Central memory CD8-positive, alpha-beta T cell (primary cell): ENCODE measurements around the gene KDM3B.

ENCODE experiments used
- ATAC-seq: fragments of 150-1000 bp; cut with Tn5 transposase; replicated peaks from 2 replicates; pipeline ENCODE4 v1.10.0; 2022; ENCODE audit warnings: mild to moderate bottlenecking, moderate FRiP score, moderate number of reproducible peaks; ENCODE audit not compliant: poor library complexity, severe bottlenecking; ENCODE audit errors: extremely low read depth
- DNase-seq, 2 donors: peaks; one replicate each; pipeline ENCODE4 v3.0.0; 2021; ENCODE audit warnings: low spot score in 2 of 2
- H3K27ac Mint-ChIP-seq: one replicate; pipeline ENCODE4 v1.8.0; 2022; ENCODE audit warnings: low read depth, mild to moderate bottlenecking, moderate library complexity, mixed read lengths
- H3K27me3 Mint-ChIP-seq: one replicate; pipeline ENCODE4 v1.8.0; 2022; ENCODE audit warnings: mixed read lengths
- H3K36me3 Mint-ChIP-seq: one replicate; pipeline ENCODE4 v1.8.0; 2022; ENCODE audit warnings: mild to moderate bottlenecking, moderate library complexity, mixed read lengths; ENCODE audit not compliant: insufficient read depth
- H3K4me1 Mint-ChIP-seq: one replicate; pipeline ENCODE4 v1.8.0; 2022; ENCODE audit warnings: mixed read lengths
- H3K4me3 Mint-ChIP-seq: one replicate; pipeline ENCODE4 v1.8.0; 2022; ENCODE audit warnings: mild to moderate bottlenecking, moderate library complexity, mixed read lengths
- H3K9me3 Mint-ChIP-seq: one replicate; pipeline ENCODE4 v1.8.0; 2022; ENCODE audit warnings: mixed read lengths

KDM3B gene

DNA sequence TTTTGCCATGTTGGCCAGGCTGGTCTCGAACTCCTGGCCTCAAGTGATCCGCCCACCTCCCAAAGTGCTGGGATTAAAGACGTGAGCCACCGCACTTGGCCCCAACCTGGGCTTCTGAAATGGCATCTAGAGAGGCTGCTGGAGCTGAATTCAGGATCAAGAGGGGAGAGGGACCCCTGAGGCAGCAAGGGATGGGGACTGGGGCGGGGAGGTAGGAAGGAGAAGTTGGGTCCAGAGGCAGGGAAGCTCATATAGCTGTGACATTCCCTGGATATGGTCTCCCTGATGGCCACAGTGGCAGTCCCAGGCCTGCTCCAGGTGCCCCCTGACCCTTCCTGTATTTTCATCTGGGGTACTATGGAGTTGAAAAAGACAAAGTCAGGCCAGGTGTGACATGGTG, 98.5 kb downstream of the KDM3B start:
- H3K27ac Mint-ChIP-seq: no peak overlapping the region
- H3K27me3 Mint-ChIP-seq: no peaks in the 10 kb centered on the region
- H3K36me3 Mint-ChIP-seq: no peaks in the 10 kb centered on the region
- DNase-seq: no peak
- no peak overlapping the region for H3K4me3 Mint-ChIP-seq
- H3K9me3 Mint-ChIP-seq: no peaks in the 10 kb centered on the region
- peaks cover 6% of the 10 kb centered on the region for H3K4me1 Mint-ChIP-seq
- ATAC-seq: no peak

GRCh38 chr5:138452720-138453119, 100.2 kb downstream of the KDM3B start:
- Mint-ChIP-seq H3K4me1 (peaks cover 6% of the 10 kb centered on the region), H3K4me3 (no peak overlapping the region), H3K36me3 (no peaks in the 10 kb centered on the region), H3K27ac (no peak overlapping the region), H3K9me3 (no peaks in the 10 kb centered on the region), H3K27me3 (no peaks in the 10 kb centered on the region)
- DNase-seq (no peak), ATAC-seq (no peak)

- Mint-ChIP-seq H3K27me3 (no peaks in the 10 kb centered on the region), H3K36me3 (peaks cover 2% of the 10 kb centered on the region)
These were observed 101.1 kb downstream of the KDM3B start for GRCh38 chr5:138453590-138453989.

DNA sequence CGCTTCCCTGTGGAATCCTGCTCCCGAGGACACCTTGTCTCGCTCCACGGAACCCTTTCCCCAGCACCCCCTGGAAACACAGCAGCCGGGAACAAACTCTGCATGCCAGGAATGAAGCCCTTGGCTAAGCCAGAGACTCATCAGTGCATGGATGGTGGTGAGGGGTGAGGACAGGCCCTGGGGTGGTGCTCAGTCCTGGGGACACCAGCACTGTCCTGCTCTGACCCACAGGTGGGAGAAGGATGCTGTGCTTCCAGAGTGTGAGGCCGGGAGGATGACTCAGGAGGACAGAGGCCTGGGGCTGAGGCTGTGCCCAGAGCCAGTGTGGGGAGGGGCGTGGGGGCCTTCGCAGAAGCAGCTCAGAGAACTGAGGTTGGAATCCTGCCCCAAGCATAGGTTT, 101.6 kb downstream of the KDM3B start:
- H3K9me3 Mint-ChIP-seq: no peaks in the 10 kb centered on the region

More at GRCh38 chr5:138453590-138453989, 101.1 kb downstream of the KDM3B start:
- Mint-ChIP-seq H3K4me1 (peaks cover 13% of the 10 kb centered on the region), H3K9me3 (no peaks in the 10 kb centered on the region), H3K27ac (no peak overlapping the region), H3K4me3 (no peak overlapping the region)
- DNase-seq (no peak), ATAC-seq (no peak)

GRCh38 chr5:138455232-138455930, 102.9 kb downstream of the KDM3B start:
- Mint-ChIP-seq H3K36me3 (peaks cover 8% of the 10 kb centered on the region), H3K27me3 (no peaks in the 10 kb centered on the region), H3K4me3 (no peak overlapping the region), H3K4me1 (peaks cover 22% of the 10 kb centered on the region), H3K9me3 (no peaks in the 10 kb centered on the region), H3K27ac (no peak overlapping the region)
- DNase-seq: no peak
- no peak for ATAC-seq

More for the DNA sequence above, 101.6 kb downstream of the KDM3B start:
- ATAC-seq: no peak
- peaks cover 18% of the 10 kb centered on the region for H3K4me1 Mint-ChIP-seq
- H3K36me3 Mint-ChIP-seq: peaks cover 3% of the 10 kb centered on the region
- H3K27me3 Mint-ChIP-seq: no peaks in the 10 kb centered on the region
- DNase-seq: no peak
- H3K27ac Mint-ChIP-seq: no peak overlapping the region
- no peak overlapping the region for H3K4me3 Mint-ChIP-seq

- no peak for ATAC-seq
- Mint-ChIP-seq H3K36me3 (peaks cover 8% of the 10 kb centered on the region), H3K4me3 (no peak overlapping the region), H3K27me3 (no peaks in the 10 kb centered on the region), H3K9me3 (no peaks in the 10 kb centered on the region), H3K27ac (peak overlapping the region; percentile 99), H3K4me1 (peaks cover 29% of the 10 kb centered on the region)
- DNase-seq: no peak
These were observed 105.2 kb downstream of the KDM3B start for GRCh38 chr5:138457531-138458275.

DNA sequence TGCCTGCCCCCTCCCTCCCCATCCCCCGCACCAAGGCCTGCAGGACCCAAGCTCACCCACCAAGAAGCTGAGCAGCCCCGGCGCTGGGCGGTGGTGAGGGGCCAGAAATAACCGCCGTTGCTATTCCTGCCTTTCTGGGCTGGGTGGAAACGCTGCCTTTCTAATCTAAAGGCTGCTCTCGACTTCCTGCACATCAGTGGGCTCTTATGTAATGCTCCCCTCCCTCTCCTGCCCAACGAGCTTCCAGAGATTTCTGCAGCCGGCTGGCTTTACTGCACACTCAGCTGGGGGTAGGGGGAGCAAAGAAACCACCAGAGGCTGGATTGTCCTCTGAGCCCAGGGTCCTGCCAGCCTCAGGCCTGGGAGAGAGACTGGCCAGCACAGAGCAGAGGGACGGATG, 105.9 kb downstream of the KDM3B start:
- H3K27ac Mint-ChIP-seq: peak overlapping the region; percentile 99
- peaks cover 29% of the 10 kb centered on the region for H3K4me1 Mint-ChIP-seq
- H3K27me3 Mint-ChIP-seq: no peaks in the 10 kb centered on the region
- no peak overlapping the region for H3K4me3 Mint-ChIP-seq
- ATAC-seq (no peak), DNase-seq (no peak)
- H3K36me3 Mint-ChIP-seq: peaks cover 8% of the 10 kb centered on the region
- no peaks in the 10 kb centered on the region for H3K9me3 Mint-ChIP-seq

DNA sequence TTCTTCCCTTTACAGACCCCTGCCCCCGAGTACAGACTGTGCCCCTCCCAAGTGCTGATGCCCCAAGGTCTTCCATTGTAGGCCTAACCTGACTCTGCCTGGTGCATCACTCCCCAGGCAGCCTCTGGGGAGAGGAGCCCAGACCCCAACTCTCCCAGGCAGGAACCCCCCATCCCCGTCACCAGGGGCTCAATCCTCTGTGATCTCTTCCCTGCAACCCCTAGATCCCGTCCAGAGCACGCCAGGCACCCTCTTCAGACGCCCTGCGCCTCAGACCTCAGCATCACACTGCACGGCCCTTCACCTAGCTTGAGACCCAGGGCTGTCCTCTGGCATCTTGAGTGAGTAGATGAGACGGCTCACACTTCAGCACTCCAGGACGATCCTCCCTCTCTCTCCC, 106.4 kb downstream of the KDM3B start:
- DNase-seq: no peak
- H3K9me3 Mint-ChIP-seq: no peaks in the 10 kb centered on the region
- peaks cover 29% of the 10 kb centered on the region for H3K4me1 Mint-ChIP-seq
- no peaks in the 10 kb centered on the region for H3K27me3 Mint-ChIP-seq
- H3K27ac Mint-ChIP-seq: peak overlapping the region; percentile 99
- peaks cover 11% of the 10 kb centered on the region for H3K36me3 Mint-ChIP-seq
- ATAC-seq: peak; percentile 16
- H3K4me3 Mint-ChIP-seq: peak overlapping the region; percentile 63

DNA sequence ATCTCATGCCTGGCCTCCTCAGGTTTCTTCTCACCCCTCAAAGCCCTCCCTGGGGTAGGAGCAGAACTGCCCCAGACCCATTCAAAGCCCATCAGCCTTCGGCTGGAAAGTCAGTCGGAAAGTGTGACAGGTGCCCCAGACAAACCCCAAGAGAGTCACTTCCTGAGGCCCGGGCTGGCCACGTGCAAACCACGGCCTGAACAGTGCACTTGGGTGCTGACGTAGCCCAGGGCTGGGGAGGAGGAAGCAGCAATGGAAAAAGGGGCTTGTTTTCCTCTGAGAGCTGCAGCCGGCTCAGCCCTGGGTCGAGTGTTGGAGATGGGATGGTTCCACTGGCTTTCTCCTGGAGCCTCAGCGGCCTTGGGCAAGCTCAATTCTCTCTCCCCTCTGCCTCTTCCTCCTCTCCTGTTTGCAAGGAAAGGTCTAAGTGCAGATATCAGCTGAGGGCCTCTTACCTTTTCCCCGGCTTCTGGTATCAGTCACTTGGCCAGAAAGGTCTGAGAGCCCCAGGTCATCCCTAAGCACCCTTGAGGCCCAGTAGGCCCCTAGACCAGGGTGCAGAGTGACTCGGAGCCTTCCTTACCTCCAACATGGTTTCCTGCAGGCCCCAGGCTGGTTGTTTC, 106.9 kb downstream of the KDM3B start:
- peaks cover 13% of the 10 kb centered on the region for H3K36me3 Mint-ChIP-seq
- ATAC-seq: peak; percentile 78
- peak overlapping the region; percentile 99 for H3K27ac Mint-ChIP-seq
- peaks cover 29% of the 10 kb centered on the region for H3K4me1 Mint-ChIP-seq
- peak overlapping the region; percentile 63 for H3K4me3 Mint-ChIP-seq
- H3K27me3 Mint-ChIP-seq: no peaks in the 10 kb centered on the region
- DNase-seq: peak; percentile 54 to 80
- H3K9me3 Mint-ChIP-seq: no peaks in the 10 kb centered on the region

DNA sequence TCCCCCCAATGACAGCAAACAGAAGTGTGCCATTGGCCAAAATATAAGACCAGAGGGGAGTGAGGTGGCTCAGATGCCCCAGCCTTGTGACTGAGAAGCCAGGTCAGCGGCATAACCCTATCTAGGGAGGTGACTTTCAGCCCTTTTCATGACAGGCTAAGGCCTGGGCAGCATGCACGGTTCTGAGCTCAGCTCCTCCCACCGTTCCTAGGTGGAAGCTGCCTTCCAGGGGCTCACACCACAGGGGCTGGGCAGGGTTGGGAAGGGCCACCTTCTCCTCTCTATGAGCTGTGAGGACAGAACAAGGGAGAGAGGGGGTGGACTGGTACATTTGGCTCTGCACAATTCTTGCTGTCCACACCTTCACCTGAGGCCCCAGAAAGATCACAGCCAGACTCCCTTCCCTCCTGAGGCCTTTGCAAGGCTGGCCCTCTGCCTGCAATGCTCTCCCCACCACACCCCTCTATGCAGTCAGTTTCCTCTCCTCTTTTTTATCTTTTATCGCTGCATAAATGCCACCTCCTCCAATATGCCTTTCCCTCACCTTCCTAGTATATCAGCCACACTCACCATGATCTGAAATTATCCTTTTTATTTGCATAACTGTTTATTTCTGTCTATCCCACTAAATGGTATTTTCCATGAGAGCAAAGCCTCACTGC, 107.7 kb downstream of the KDM3B start:
- no peaks in the 10 kb centered on the region for H3K9me3 Mint-ChIP-seq
- no peaks in the 10 kb centered on the region for H3K27me3 Mint-ChIP-seq
- DNase-seq: no peak
- no peak for ATAC-seq
- H3K4me3 Mint-ChIP-seq: no peak overlapping the region
- peaks cover 29% of the 10 kb centered on the region for H3K4me1 Mint-ChIP-seq
- H3K27ac Mint-ChIP-seq: peak overlapping the region; percentile 91
- H3K36me3 Mint-ChIP-seq: peaks cover 17% of the 10 kb centered on the region

GRCh38 chr5:138461343-138462125, 109.0 kb downstream of the KDM3B start:
- no peak for DNase-seq
- no peak for ATAC-seq
- Mint-ChIP-seq H3K9me3 (no peaks in the 10 kb centered on the region), H3K27ac (peak overlapping the region; percentile 91), H3K4me3 (no peak overlapping the region), H3K27me3 (no peaks in the 10 kb centered on the region), H3K4me1 (peaks cover 31% of the 10 kb centered on the region), H3K36me3 (peaks cover 21% of the 10 kb centered on the region)
